Sciatic nerve (tissue), 2 donors: ENCODE results near the gene TRIM29. TPM values are rescaled to one million over a fixed set of nuclear protein-coding genes. Genes with fewer than 3 reads are reported as not detected.

Source experiments
- ATAC-seq: fragments of 200-7000 bp; cut with Tn5 transposase; one replicate; pipeline ENCODE4 v1.9.1; 2020; ENCODE audit warnings: mild to moderate bottlenecking, moderate library complexity
- DNase-seq: peaks from one replicate; pipeline ENCODE4 v3.0.0-alpha.2; 2020; ENCODE audit warnings: low spot score
- intact Hi-C: fragments of 100-400 bp; cut with DNase I; formaldehyde crosslinking; loops from one replicate; pipeline ENCODE4 v1.14.2; 2022
- total RNA-seq: library from RNA; stranded (reverse); fragmentation: NEBNext Ultra II Directional; extraction: Animal tissue kit (Norgen Biotek cat#: 25700); gene quantifications from one replicate; pipeline ENCODE4 v1.2.1, GENCODE V29; 2021
- donor health status: DM: no; HTN: no; CAD: no.
- donor health status: DM: no; HTN: no; CAD: no.

TRIM29 gene
- total RNA-seq, 1 donor from 2014 or later: 33.2 TPM

DNA sequence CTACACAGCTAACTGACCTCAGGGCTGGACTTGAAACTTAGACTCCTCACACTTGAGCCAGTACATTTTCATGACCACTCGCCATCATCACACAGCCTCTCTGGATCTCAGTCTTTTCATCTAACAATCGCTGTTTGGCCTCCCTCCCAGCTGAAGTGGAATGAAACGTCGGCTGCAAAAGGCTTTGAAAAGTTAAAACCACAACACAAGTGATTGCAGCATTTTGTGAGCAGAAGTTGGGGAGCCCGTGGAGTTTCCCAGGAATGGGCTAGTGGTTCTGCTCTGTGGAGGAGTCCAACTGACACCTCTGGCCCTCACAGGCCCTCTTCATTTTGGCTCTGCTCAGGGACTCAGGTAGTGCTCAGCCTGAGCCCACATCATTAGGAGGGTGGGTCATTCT is 35.9 kb upstream of the TRIM29 start:
- intact Hi-C loops: loop anchor here (5.0 kb wide), 2 partner anchors 53 to 123 kb away; no protein-coding TSS in a partner anchor
- no peak for ATAC-seq
- peak; percentile 56 for DNase-seq

DNA sequence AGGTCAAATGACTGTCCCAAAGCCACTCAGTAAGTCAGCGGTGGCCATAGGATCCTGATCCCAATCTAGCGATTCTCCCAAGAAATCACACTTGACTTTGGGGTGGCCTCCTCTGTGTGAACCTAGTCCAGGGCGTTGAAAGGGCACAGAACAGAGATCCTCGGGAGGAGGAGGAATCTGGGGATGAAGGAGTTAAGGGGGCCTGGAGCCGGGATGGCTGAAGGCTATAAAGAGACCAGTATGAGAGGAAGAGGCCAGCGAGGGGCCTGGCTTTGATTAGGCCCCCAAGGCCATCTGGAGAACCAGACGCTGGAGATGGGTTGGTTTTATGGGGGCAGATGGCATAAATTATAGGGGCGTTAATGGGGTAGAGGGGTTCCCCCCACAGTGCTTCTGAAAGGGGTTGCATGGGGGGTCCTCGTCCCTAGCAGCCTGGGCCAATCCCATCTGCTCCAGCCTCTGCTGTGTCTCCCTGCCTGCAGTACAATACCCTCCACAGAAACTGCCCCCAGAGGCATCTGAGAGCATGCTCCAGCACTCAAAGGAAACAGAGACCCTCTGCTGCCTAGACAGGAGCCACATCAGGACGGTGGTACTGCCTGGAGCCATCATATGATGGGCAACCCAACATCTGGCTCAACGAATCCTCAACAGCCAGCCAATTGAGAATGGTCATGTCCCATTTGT is 35.2 kb upstream of the TRIM29 start:
- no peak for DNase-seq
- ATAC-seq: no peak
- intact Hi-C loops: loop anchor here (5.0 kb wide), 2 partner anchors 54 to 124 kb away; no protein-coding TSS in a partner anchor

DNA sequence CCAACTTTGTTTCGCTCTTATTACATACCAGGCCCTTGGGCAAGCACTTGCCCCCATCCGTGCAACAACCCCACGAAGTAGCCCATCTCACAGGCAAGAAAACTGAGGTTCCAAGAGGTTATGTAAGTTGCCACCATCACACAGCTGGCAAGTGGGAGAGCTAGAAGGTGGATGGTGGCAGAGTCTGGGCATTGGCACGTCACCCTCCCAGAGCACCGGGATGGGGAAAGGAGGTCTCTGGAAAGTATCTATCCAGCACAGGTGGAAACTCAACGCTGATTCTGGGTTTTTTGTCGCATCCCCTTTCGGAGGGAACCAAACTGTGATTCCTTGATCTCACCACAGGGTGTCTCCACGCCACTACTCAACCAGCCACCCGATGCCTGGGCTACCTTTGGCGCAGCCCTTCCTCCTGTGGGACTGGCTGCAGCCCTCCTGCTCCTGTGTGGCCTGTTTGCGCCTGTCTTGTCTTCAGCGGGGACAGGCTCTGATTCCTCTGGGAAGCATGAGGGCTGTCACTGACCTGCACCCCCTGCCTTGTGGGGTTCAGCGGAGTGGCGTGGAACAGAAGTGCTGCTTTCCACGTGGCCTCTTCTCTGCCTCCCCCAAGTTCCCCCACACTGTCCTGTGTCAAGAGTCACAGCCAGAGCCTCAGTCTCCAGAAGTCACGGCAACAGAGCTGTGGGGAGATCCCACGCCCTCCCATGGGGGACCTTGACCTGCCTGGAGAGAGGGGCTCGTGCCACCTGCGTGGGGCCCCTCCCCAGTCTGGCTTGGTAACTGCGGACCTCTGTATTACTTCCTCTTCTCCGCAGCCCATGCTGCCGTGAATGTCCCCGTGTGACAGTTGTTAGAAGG is 34.4 kb upstream of the TRIM29 start:
- DNase-seq: peak; percentile 84
- intact Hi-C loops: loop anchor here (5.0 kb wide), 2 partner anchors 55 to 125 kb away; no protein-coding TSS in a partner anchor
- ATAC-seq: peak; percentile 78

DNA sequence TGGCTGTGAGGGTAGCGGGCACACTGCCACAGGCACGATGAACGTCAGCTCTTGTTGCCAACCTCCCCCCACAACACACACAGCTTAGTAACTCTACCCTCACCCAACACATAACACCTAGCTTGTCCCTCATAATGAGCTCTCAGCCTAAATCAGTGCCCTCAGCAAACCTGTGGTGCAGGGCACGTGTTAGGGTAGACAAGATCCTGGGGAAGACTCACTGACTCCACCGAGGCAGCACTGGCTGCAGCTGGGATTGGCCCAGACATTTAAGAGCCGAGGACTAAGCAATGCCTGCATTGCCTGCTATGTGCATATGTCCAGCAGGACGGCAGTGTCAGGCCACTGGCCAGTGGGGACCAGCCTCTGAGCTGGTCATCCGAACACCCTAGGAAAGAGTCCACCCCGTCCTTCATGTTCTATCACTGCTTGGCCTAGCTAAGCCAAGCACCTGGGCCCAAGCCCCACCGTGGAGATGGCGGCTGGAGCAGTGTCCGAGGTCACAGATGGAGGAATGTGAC is 32.9 kb upstream of the TRIM29 start:
- no peak for DNase-seq
- intact Hi-C loops: loop anchor here (5.0 kb wide), 2 partner anchors 56 to 126 kb away; no protein-coding TSS in a partner anchor
- ATAC-seq: no peak

DNA sequence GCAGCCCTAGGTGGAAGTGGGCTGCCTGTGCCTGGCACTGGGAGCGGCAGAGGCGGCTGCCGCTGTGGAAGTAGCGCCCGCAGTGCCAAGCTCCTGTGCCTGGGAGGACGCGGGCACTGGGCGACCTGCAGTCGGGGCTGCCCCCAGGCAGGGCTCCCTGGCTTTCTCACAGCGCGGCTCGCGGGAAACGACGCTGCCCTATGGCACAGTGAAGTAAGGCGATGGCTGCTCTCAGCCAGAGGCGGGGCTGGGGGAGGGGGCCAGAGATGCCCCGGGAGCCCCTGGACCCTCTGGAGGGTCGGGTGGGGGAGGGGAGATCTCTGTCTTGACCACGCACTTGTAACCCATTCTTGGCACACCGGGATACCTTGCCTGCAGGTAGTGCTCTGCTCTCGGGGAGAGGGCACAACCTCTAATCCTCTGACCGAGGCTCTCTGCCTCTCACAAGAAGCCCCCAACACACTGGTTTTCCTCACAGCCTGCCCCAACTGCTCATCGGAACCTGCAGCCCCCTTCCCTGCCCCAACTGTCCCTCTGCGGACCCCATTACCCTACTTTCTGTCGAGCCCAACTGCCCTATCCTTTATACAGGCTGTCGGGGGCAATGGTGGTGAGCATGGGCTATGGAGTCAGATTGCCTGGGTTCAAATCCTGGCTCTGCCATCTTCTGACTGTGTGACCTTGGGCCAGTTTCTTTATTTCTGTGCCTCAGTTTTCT is 32.2 kb upstream of the TRIM29 start:
- DNase-seq (peak; percentile 57), ATAC-seq (no peak)
- intact Hi-C loops: loop anchor here (5.0 kb wide), 2 partner anchors 57 to 127 kb away; no protein-coding TSS in a partner anchor

DNA sequence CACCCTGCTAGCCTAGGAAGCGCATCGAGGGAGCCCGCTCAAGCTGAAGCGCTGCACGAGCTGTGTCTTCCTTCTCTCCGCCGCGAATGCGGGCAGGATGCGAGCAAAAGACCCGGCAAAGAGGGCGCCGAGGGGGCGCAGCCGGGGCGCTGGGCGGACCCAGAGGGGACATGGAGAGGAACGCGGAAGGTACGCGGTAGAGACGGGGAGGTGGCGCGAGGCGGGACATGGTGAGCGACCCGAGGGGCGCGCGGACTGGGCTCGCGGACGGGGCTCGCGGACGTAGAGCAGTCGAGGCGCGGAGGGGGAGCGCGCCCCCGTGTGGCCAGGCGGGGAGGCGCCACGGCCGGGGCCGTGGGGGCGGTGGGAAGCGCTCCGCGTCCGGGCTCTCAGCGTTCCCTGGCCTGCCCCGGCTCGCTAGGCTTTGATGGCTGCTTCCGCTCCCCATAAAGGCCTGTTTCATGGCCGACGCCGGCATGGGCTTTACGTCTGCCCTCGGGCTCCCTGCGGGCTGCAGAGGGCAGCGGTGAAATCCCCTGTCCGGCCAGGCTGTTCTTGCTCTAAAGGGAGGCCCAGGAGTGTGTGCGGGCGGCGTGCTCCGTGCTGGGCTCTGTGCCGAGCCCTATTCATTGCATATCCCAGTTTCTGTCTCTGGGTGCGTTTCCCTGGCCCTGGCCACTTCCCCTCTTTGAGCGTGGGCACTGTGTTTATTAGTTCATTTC is 31.2 kb upstream of the TRIM29 start:
- intact Hi-C loops: no loop called here
- DNase-seq (peak; percentile 85), ATAC-seq (peak; percentile 87)

DNA sequence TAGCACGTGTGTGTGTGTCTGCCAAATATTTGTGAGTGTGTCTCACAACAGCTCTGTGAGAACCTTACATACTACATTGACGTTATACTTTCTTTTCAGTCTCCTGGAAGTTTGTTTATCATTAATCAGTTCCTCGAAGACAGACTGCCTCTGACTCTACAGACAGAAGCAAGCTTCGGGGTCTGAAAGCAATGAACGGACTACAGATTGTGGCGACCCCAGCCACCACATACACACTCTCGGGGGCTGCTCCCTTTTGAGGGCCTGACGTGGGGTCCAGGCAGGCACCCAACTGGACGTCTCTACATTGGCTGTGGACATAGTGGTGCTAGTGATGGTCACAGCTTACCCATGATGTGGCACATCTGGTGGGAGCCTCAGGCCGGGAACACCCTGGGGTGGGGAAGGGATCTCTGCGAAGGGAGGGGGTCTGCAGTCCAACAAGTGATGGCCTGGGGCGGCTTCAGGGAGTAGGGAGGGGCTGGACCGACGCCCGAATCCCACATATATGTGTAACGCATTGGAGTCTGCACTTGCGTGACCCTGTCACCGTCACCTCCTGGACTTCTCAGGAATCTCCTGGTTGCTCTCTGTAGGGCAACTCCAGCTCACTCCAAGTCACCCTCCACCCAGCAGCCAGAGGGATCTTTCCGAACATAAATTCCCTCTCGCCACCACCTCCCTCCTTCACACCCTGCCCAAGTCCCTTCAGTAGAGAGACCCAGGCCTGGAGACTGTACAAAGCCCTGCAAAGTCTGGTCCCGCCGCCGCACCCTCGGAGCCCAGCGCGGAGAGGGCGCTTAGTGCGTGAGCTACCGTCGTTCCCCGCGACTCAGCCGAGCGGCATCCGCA is 30.4 kb upstream of the TRIM29 start:
- ATAC-seq (no peak), DNase-seq (peak; percentile 66)
- intact Hi-C loops: no loop called here

DNA sequence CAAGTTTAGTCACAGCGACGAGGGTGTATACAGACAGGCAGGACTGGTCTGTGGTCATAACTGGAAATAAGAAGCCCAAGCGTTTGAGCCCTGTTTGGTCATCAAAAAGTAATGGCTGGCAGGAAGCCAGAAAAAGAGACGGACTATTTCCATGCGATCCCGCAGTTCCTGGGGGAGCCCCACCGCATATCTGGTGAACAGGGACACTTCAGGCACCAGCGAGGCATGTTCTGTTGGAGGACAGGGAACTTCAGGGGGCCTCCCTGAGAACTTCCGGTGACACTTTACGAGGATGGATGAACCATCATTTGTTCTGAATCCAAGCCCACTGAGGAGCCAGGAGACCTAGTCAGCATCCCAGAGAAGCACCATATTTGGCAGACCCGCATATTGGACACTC is 29.7 kb upstream of the TRIM29 start:
- DNase-seq: no peak
- ATAC-seq: no peak
- intact Hi-C loops: no loop called here

DNA sequence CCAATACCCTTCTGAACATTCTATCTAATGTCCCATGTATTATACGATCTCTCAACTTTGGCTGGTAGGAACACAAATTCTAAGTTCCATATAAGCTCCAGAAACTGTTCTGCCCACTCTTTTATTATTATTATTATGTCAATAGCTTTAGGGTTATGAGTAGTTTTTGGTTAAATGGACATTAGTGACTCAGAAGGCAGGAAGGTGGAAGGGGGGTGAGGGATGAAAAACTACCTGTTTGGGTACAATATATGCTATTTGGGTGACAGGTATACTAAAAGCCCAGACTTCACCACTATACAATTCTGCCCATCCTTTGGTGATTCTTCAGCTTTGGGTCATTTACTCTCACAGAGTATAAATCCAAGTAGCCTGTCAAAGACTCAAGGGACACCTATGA is 22.5 kb upstream of the TRIM29 start:
- DNase-seq: no peak
- intact Hi-C loops: no loop called here
- no peak for ATAC-seq

DNA sequence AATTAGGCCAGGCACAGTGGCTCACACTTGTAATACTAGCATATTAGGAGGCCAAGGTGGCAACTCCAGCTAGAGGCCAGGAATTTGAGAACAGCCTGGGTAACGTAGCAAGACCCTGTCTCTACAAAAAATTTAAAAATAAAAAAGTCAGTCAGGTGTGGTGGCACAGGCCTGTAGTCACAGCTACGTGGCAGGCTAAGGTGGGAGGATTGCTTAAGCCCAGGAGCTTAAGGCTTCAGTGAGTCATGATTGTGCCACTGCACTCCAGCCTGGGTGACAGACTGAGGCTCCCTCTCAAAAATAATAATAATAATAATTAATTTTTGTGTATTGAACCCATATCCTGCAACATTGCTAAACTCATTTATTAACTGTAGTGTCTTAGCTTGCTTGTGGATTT is 15.3 kb upstream of the TRIM29 start:
- DNase-seq: no peak
- no peak for ATAC-seq
- intact Hi-C loops: no loop called here

DNA sequence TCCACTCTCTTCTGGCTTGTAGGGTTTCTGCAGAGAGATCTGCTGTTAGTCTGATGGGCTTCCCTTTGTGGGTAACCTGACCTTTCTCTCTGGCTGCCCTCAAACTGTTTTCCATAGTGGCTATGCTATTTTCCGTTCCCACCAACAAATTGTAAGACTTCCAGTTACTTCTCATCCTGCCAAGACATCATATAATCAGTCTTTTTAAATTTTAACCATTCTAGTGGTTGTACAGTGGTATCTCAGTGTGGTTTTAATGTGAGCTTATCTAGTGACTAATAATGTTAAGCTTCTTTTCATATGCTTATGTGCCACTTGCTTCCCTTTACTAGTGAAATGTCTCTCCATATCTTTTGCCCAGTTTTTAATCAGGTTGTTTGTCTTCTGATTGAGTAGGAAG is 13.6 kb upstream of the TRIM29 start:
- no peak for DNase-seq
- no peak for ATAC-seq
- intact Hi-C loops: no loop called here

DNA sequence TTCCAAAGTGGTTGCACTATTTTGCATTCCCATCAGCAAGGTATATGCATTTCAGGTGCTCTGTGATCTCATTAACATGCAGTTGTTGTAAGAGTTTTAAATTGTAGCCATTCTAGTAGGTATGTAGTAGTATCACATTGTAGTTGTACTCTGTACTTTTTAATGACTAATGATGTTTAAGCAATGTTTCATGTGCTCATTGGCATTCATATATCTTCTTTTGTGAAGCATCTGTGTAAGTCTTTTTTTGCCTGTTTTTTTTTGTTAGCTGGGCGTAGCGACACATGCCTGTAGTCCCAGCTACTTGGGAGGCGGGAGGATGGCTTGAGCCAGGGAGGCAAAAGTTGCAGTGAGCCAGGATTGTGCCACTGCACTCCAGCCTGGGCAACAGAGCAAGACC is 11.3 kb upstream of the TRIM29 start:
- no peak for ATAC-seq
- intact Hi-C loops: no loop called here
- no peak for DNase-seq

DNA sequence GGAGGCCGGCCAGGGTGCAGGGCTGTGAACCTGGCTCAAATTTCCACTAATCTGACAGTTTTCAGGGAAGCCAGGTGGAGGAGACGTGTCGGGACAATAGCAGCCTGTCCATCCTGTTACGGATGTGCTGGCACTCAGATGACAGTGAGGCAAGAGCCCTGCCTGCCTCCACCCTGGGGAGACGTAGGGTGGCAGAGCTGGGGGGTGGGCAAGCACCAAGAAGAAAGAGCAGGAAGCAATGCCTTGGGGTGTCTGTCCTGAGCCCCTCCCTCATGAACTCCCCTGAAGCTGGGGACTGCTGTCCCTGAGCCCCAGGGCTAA is 10.0 kb upstream of the TRIM29 start:
- intact Hi-C loops: no loop called here
- no peak for ATAC-seq

DNA sequence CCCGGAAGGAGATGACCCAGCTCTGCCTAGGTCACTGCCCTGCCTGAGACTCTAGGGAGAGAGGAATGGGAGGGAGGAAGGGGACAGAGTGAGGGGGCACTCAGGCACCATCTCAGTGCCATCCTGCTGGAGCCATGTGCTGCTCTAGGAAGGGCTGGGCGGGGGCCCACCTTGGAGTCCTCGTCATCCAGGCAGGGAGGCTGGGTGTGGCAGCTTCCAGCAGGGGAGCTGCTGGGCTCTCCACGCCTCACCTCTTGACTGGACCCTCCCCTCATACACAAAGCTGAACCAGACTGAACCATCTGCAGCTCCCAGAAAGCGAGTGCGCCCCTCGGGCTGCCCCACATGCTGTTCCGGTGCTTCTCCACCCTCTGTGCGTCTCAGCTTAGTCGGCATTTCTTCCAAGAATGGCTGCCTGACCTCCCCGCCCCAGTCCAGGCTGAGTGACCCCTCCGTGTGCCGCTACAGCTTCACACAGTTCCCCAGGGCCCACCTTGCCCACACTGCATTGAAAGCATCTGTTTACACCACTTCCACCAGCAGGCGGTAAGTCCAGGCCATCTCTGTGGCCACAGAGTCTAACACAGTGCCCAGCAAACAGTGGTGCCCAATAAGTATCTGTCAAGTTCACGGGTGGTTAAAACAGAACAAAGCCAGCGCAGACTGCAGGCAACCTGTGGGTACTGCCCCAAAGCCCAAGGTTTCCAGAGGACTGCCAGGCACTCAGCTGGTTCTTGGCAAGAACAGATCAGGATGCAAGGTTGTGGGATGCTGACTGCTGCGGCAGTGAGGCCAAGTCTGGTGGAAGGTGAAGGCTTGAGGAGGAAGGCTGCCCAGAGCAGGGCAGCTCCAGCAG is 9.4 kb upstream of the TRIM29 start:
- ATAC-seq (peak; percentile 38), DNase-seq (peak; percentile 50)
- intact Hi-C loops: no loop called here

More for the DNA sequence above, 10.0 kb upstream of the TRIM29 start:
- no peak for DNase-seq

DNA sequence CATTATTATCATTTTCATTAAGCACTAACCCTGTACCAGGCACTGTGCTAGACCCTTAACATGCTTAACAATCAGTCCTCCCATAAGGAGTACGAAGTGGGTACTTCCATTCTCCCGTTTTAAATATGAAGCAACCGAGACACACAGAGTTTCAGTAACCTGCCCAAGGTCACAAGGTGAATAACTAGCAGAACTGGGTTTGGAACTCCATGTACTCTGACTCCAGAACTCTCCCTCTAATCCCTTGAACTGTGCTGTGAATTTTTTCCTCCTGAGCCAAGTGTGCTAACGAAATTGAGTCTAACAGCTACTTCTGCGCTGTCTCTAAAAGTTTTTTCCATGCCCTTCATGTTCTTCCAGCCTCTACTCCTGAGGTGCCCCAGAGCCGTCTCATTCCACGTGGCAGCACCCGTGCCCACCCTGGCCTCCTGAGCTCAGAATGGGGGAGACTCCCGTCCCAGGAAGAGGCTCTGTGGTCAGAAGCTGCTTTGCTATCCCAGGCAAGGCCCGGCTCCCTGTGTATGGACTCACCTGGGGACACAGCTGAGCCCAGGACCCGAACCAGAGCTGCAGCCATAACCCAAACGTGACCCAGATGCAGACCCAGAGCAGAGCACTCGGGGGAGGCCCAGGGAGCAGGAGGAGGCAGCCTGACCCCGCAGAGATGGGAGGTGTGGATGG is 8.6 kb upstream of the TRIM29 start:
- intact Hi-C loops: no loop called here
- ATAC-seq (peak; percentile 26), DNase-seq (no peak)

DNA sequence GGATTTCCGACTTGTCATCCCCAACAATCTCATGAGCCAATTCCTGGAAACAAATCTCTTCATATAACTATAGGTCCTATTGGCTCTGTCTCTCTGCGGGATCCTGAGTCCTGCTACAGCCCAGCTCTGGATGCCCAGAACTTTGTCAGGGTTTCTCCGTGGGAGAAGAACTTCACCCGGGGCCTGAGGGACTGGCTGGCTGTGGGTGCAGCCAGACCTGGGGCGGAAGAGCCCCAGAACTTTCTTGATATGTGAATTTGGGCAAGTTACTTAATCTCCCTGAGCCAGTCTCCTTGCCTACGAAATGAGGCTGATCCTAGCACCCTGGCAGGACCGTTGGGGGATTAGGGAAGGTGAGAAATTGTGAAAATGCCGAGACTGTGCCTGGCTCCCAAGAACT is 6.6 kb upstream of the TRIM29 start:
- no peak for ATAC-seq
- intact Hi-C loops: no loop called here
- no peak for DNase-seq
